ENCODE data around the gene SHISA5. TPM values are rescaled to one million over a fixed set of nuclear protein-coding genes. Genes with fewer than 3 reads are reported as not detected.

Gene SHISA5
- polyA plus RNA-seq, 1 donor = 58.4 TPM

- no peak for DNase-seq (ENCODE audit: low read depth)
These were observed 72.5 kb downstream of the SHISA5 start for GRCh38 chr3:48431224-48432029.

GRCh38 chr3:48430708-48431101, 73.3 kb downstream of the SHISA5 start:
- no peak for DNase-seq (ENCODE audit: low read depth)

GRCh38 chr3:48429960-48430707, 73.8 kb downstream of the SHISA5 start, which contains the start of gene PLXNB1:
Gene PLXNB1, minus strand, starts transcription at chr3:48430086. Its CDS starts 5,475 bp downstream, at chr3:48424611.
- no peak for DNase-seq (ENCODE audit: low read depth)

- DNase-seq (ENCODE audit: low read depth) = no peak
These were observed 74.5 kb downstream of the SHISA5 start for GRCh38 chr3:48429317-48429959.

- no peak for DNase-seq (ENCODE audit: low read depth)
These were observed 75.2 kb downstream of the SHISA5 start for GRCh38 chr3:48428572-48429316.

- DNase-seq (ENCODE audit: low read depth) = no peak
These were observed 75.8 kb downstream of the SHISA5 start for GRCh38 chr3:48428088-48428571.

- DNase-seq (ENCODE audit: low read depth) = no peak
These were observed 76.4 kb downstream of the SHISA5 start for GRCh38 chr3:48427630-48427962.

- no peak for DNase-seq (ENCODE audit: low read depth)
These were observed 76.9 kb downstream of the SHISA5 start for GRCh38 chr3:48426944-48427629.

GRCh38 chr3:48426401-48426909, 77.5 kb downstream of the SHISA5 start:
- no peak for DNase-seq (ENCODE audit: low read depth)

- DNase-seq (ENCODE audit: low read depth) = no peak
These were observed 78.6 kb downstream of the SHISA5 start for GRCh38 chr3:48425281-48425812.

- DNase-seq (ENCODE audit: low read depth) = no peak
These were observed 79.9 kb downstream of the SHISA5 start for GRCh38 chr3:48423883-48424695.

- no peak for DNase-seq (ENCODE audit: low read depth)
These were observed 80.6 kb downstream of the SHISA5 start for GRCh38 chr3:48423241-48423882.

GRCh38 chr3:48422681-48423080, 81.3 kb downstream of the SHISA5 start:
- DNase-seq (ENCODE audit: low read depth) = no peak

- DNase-seq (ENCODE audit: low read depth) = no peak
These were observed 81.7 kb downstream of the SHISA5 start for GRCh38 chr3:48422272-48422671.

- DNase-seq (ENCODE audit: low read depth) = no peak
These were observed 83.4 kb downstream of the SHISA5 start for GRCh38 chr3:48420561-48420960.

GRCh38 chr3:48419597-48419996, 84.4 kb downstream of the SHISA5 start:
- DNase-seq (ENCODE audit: low read depth) = no peak

- no peak for DNase-seq (ENCODE audit: low read depth)
These were observed 84.8 kb downstream of the SHISA5 start for GRCh38 chr3:48419149-48419548.

- no peak for DNase-seq (ENCODE audit: low read depth)
These were observed 85.3 kb downstream of the SHISA5 start for GRCh38 chr3:48418651-48419050.

GRCh38 chr3:48418140-48418539, 85.8 kb downstream of the SHISA5 start:
- DNase-seq (ENCODE audit: low read depth) = no peak
